NB4 (cell line): ENCODE measurements around the gene MATN3.

ENCODE experiments used
- DNase-seq: peaks from one replicate; pipeline ENCODE4 v3.0.0; 2010; ENCODE audit warnings: low read depth
- H3K4me3 ChIP-seq: one replicate; pipeline ENCODE4 v1.5.1; 2011; ENCODE audit warnings: mild to moderate bottlenecking, low read depth, low read length, moderate library complexity
- MYC ChIP-seq: IDR thresholded peaks from 2 replicates; pipeline ENCODE4 v1.6.1; 2011; ENCODE audit warnings: low read depth, low read length
- POLR2A ChIP-seq: IDR thresholded peaks from 2 replicates; pipeline ENCODE4 v1.6.1; 2011; ENCODE audit warnings: mild to moderate bottlenecking; ENCODE audit not compliant: insufficient read length; ENCODE audit errors: extremely low read depth
- TF ChIP-seq, protein P1 (sequence below): IDR thresholded peaks from 2 replicates; pipeline ENCODE4 v1.6.1; 2011; ENCODE audit warnings: low read depth, low read length
- TF ChIP-seq, protein P2 (sequence below): IDR thresholded peaks from one replicate; pipeline ENCODE4 v1.5.1; 2012; ENCODE audit warnings: low read depth, low read length

MATN3 gene

DNA sequence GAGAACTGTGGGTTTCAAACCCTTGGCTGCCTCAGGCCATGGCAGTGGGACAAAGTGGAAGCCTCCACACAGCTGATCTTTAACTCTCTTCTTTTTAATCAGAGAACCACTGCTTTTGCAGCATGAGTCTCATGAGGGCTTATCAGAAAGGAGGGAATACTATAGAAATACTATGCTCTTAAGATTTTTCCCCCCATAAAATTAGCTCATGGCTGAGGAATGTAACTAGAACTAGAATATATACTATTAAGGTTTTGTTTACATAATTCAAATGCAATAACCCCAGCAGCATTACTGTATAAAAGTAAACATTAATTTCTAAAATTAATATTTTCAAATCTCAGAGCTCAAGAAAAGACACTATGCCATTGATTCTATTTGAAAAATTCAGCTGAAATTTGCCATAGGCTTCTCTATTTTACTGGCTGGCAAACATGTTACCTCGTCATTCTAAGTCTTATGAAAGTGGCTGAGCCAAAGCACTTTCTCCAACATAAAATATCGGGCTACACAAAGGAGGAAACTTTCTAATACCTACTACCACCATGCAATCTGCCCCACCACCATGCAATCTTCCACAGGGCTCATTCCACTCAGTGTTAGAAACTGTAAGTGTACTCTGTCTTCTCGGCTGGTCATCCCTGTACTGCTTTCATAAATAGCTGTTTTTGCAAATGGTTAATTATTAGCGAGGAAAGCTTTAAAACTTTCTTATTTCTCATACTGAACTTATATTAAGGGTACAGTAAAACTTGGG lies 65.1 kb downstream of the MATN3 start:
- TF ChIP-seq POLR2A (no peak), MYC (no peak)
- TF ChIP-seq, protein P1, sequence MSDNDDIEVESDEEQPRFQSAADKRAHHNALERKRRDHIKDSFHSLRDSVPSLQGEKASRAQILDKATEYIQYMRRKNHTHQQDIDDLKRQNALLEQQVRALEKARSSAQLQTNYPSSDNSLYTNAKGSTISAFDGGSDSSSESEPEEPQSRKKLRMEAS = no peak
- TF ChIP-seq, protein P2, sequence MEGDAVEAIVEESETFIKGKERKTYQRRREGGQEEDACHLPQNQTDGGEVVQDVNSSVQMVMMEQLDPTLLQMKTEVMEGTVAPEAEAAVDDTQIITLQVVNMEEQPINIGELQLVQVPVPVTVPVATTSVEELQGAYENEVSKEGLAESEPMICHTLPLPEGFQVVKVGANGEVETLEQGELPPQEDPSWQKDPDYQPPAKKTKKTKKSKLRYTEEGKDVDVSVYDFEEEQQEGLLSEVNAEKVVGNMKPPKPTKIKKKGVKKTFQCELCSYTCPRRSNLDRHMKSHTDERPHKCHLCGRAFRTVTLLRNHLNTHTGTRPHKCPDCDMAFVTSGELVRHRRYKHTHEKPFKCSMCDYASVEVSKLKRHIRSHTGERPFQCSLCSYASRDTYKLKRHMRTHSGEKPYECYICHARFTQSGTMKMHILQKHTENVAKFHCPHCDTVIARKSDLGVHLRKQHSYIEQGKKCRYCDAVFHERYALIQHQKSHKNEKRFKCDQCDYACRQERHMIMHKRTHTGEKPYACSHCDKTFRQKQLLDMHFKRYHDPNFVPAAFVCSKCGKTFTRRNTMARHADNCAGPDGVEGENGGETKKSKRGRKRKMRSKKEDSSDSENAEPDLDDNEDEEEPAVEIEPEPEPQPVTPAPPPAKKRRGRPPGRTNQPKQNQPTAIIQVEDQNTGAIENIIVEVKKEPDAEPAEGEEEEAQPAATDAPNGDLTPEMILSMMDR = no peak
- no peak overlapping the region for H3K4me3 ChIP-seq
- DNase-seq = no peak

DNA sequence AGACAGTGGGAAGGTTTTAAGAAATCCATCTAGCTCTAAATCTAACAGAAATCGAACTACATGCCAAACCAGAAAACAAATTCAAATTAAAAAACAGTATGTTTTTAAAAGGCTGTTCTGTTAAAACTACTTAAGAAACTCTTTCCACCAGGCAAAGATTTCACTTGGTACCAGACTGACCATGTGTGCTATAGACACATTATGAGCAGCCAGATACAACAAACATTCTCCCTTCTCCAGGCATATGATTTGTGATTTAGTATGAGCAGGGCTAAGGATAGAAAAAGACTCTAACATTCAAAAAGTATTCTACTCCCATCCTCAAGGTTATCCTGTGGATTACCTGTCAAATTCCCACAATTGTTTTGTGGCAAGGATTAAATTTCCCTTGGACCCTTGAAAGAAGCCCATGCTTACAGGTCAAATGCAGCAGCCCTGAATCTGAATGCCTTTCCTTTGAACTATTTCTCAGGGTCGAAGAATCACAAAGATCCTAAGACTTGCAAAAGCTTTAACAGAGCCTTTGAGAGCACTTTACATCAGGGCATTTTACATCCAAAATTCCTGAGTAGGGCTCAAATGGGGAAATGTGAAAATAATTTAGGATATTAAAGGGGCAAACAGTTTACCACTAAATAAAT lies 68.1 kb downstream of the MATN3 start:
- no peak for TF ChIP-seq POLR2A
- TF ChIP-seq MYC = no peak
- TF ChIP-seq, protein P1 = no peak
- TF ChIP-seq, protein P2 = no peak
- no peak overlapping the region for H3K4me3 ChIP-seq
- DNase-seq = no peak

DNA sequence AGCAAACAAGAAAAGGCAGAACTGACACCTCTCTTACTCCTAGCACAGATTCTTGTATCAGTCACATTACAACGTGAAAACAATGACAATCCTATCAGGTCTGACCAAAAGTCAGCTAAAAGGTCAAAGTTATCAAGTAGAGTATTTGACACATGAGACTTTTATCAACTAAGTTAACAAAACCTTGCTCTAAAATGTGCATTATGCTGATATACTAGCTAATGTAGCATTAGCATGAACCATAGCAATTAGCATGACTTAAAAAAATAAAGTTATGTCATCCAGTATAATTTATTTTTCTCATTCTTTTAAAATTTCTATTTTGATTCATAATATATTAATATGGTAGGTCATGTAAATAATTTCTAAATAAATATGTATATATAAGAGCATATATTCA lies 69.3 kb downstream of the MATN3 start:
- TF ChIP-seq, protein P1 = no peak
- no peak for TF ChIP-seq MYC
- TF ChIP-seq POLR2A = no peak
- TF ChIP-seq, protein P2 = no peak
- DNase-seq = no peak
- no peak overlapping the region for H3K4me3 ChIP-seq

DNA sequence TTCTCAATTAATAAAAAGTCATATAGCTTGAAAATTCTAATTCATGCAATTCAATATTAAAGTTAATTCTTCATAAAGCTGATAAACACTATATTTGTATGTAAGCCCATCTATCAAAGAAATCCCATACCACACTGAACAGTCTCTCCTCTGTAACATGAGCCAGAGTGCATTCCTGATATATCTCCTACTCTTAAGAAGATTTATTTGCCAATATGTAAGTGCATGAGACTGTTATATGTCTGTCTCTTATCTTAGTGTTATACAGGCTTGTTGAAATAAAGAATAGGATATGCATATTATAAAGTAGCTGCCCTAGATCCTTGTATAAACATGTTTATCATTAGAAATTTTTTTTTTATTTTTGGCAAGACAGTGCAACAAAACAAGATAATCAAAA lies 70.3 kb downstream of the MATN3 start:
- no peak overlapping the region for H3K4me3 ChIP-seq
- TF ChIP-seq MYC (no peak), POLR2A (no peak)
- TF ChIP-seq, protein P1 = no peak
- TF ChIP-seq, protein P2 = no peak
- no peak for DNase-seq
